Thyroid gland (tissue), 4 donors: ENCODE results near the gene NGDN. TPM values are rescaled to one million over a fixed set of nuclear protein-coding genes. Genes with fewer than 3 reads are reported as not detected.

Experiments used
- DNase-seq, 2 donors: peaks; one replicate each; pipeline ENCODE4 v3.0.0-alpha.2; 2019
- H3K27ac ChIP-seq, 3 donors: fragments of 200-600 bp; sonication (generic); 1 replicate in 2 of 3; 2 replicates in 1 of 3; pipeline ENCODE4 v1.5.1; 2016 to 2019; ENCODE audit warnings: mild to moderate bottlenecking in 1 of 3, moderate library complexity in 1 of 3
- H3K27me3 ChIP-seq: fragments of 200-600 bp; sonication (generic); one replicate; pipeline ENCODE4 v1.5.1; 2019
- H3K36me3 ChIP-seq, 2 donors: fragments of 200-600 bp; sonication (generic); one replicate each; pipeline ENCODE4 v1.5.1; 2016 to 2019
- H3K4me1 ChIP-seq, 2 donors: fragments of 200-600 bp; sonication (generic); one replicate each; pipeline ENCODE4 v1.5.1; 2017 to 2019
- H3K4me3 ChIP-seq, 3 donors: fragments of 200-600 bp; sonication (generic); replicated peaks in 1 of 3; 1 replicate in 2 of 3; 2 replicates in 1 of 3; pipeline ENCODE4 v1.5.1; 2016; ENCODE audit warnings: mild to moderate bottlenecking in 1 of 3
- H3K9me3 ChIP-seq: fragments of 200-600 bp; sonication (generic); one replicate; pipeline ENCODE4 v1.5.1; 2017
- POLR2A ChIP-seq, 2 donors: fragments of 450-650 bp; IDR thresholded peaks; one replicate each; pipeline ENCODE4 v1.6.1; 2017; ENCODE audit warnings: antibody characterized with exemption in 2 of 2, mild to moderate bottlenecking in 2 of 2, moderate library complexity in 1 of 2
- WGBS, 2 donors: methylation state at CpG; one replicate each; pipeline ENCODE4 v1.1.5; 2017; 5-methylcytosine and 5-hydroxymethylcytosine counted together
- intact Hi-C: fragments of 100-400 bp; cut with DNase I; formaldehyde crosslinking; loops from one replicate; pipeline ENCODE4 v1.15.1; 2023
- total RNA-seq, 4 donors: library from RNA; depleted of rRNA; stranded (reverse); fragments of >200 nt; gene quantifications; one replicate each; pipeline ENCODE4 v1.2.3, GENCODE V29; 2016
- TF ChIP-seq, protein P1 (sequence below), 6 experiments: fragments of 200-600 bp in 3 of 6; fragments of 450-650 bp in 3 of 6; sonication (generic) in 3 of 6; IDR thresholded peaks; one replicate each; pipeline ENCODE4 v1.5.1; 2016 to 2019; ENCODE audit warnings: antibody characterized with exemption in 6 of 6, mild to moderate bottlenecking in 2 of 6, inconsistent platforms in 1 of 6, moderate library complexity in 1 of 6

Gene NGDN
- total RNA-seq, 4 donors from 2014 or later = 31.3 to 51.1 (median 39.7) TPM

GRCh38 chr14:23444314-23444713, 25.2 kb upstream of the NGDN start:
- Histone ChIP-seq H3K4me1 (peaks cover 23 to 24% of the 10 kb centered on the region in 2 donors), H3K4me3 (no peak overlapping the region), H3K9me3 (no peaks in the 10 kb centered on the region), H3K36me3 (no peaks in the 10 kb centered on the region), H3K27me3 (no peaks in the 10 kb centered on the region), H3K27ac (no peak overlapping the region)
- no peak for TF ChIP-seq POLR2A (IDR thresholded peaks at IDR 0.05)
- TF ChIP-seq, protein P1, sequence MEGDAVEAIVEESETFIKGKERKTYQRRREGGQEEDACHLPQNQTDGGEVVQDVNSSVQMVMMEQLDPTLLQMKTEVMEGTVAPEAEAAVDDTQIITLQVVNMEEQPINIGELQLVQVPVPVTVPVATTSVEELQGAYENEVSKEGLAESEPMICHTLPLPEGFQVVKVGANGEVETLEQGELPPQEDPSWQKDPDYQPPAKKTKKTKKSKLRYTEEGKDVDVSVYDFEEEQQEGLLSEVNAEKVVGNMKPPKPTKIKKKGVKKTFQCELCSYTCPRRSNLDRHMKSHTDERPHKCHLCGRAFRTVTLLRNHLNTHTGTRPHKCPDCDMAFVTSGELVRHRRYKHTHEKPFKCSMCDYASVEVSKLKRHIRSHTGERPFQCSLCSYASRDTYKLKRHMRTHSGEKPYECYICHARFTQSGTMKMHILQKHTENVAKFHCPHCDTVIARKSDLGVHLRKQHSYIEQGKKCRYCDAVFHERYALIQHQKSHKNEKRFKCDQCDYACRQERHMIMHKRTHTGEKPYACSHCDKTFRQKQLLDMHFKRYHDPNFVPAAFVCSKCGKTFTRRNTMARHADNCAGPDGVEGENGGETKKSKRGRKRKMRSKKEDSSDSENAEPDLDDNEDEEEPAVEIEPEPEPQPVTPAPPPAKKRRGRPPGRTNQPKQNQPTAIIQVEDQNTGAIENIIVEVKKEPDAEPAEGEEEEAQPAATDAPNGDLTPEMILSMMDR (IDR thresholded peaks at IDR 0.05) = no peak
- DNase-seq = no peak
- intact Hi-C loops = no loop called here
- WGBS, 2 donors = 78 to 82% methylated on average over 1 of the region's 1 CpG

DNA sequence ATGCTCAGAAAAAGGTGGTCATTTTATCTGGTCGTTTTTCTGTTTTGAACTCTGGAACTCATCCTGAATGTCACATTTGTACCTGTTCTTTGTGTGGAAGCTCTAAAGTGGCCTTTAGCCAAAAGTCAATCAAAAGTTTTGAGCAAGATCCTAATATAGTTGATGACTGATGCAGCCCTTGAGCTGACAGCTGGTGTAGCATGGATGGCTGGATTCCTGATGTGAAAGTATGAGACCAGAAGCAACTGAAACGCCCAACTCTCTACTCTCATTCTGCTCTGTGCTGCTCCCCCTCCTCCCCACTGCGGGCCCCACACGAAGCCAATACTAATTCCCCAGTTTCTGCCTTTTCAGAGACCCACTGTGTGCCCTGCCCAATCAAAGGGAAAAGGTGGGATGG, 23.7 kb upstream of the NGDN start:
- Histone ChIP-seq H3K4me3 (no peak overlapping the region), H3K36me3 (no peaks in the 10 kb centered on the region), H3K4me1 (peaks cover 24 to 28% of the 10 kb centered on the region in 2 donors), H3K27me3 (no peaks in the 10 kb centered on the region), H3K27ac (peak overlapping the region in 1 of 3 donors; percentile 78), H3K9me3 (no peaks in the 10 kb centered on the region)
- TF ChIP-seq, protein P1 (IDR thresholded peaks at IDR 0.05) = no peak
- no peak for TF ChIP-seq POLR2A (IDR thresholded peaks at IDR 0.05)
- intact Hi-C loops = no loop called here
- WGBS, 2 donors = 75 to 77% methylated on average over 4 of the region's 4 CpGs
- DNase-seq = no peak

GRCh38 chr14:23446291-23446851, 23.1 kb upstream of the NGDN start:
- Histone ChIP-seq H3K9me3 (no peaks in the 10 kb centered on the region), H3K36me3 (no peaks in the 10 kb centered on the region), H3K4me1 (peaks cover 24 to 28% of the 10 kb centered on the region in 2 donors), H3K4me3 (no peak overlapping the region), H3K27me3 (no peaks in the 10 kb centered on the region), H3K27ac (peak overlapping the region; percentile 78 to 89 (median 82))
- DNase-seq = no peak
- WGBS, 2 donors = 63 to 82% methylated on average over 4 of the region's 4 CpGs
- intact Hi-C loops = no loop called here
- TF ChIP-seq POLR2A (IDR thresholded peaks at IDR 0.05) = no peak
- TF ChIP-seq, protein P1 (IDR thresholded peaks at IDR 0.05) = no peak

GRCh38 chr14:23447361-23448350, 21.8 kb upstream of the NGDN start:
- WGBS, 2 donors = 62 to 66% methylated on average over 7 of the region's 7 CpGs
- Histone ChIP-seq H3K27ac (peak overlapping the region; percentile 78 to 89 (median 82)), H3K4me3 (no peak overlapping the region), H3K4me1 (peaks cover 24 to 28% of the 10 kb centered on the region in 2 donors), H3K27me3 (no peaks in the 10 kb centered on the region), H3K9me3 (no peaks in the 10 kb centered on the region), H3K36me3 (no peaks in the 10 kb centered on the region)
- peak; percentile 41 to 54 for DNase-seq
- TF ChIP-seq POLR2A (IDR thresholded peaks at IDR 0.05) = no peak
- TF ChIP-seq, protein P1 (IDR thresholded peaks at IDR 0.05) = no peak
- intact Hi-C loops = no loop called here

DNA sequence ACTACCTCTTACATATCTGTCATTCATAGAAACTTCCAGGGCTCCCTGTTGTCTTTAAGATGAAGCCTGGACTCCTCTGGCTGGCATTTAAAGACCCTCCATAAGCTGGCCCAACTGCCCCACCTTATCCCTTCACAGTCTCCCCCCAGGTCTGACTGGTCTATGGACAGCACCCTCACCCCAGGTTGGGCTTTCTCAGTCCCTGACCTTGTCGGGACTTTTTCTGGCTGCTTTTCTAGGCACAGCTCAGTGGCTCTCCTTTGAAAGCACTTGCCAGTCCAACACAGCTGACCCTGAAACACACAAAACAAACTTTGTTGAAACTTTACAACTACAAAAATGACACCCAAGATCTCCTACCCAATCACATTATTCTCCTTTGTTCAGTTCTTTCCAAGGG, 20.2 kb upstream of the NGDN start:
- intact Hi-C loops = no loop called here
- Histone ChIP-seq H3K4me1 (peaks cover 24 to 28% of the 10 kb centered on the region in 2 donors), H3K27ac (peak overlapping the region; percentile 78 to 89 (median 82)), H3K4me3 (no peak overlapping the region), H3K9me3 (no peaks in the 10 kb centered on the region), H3K36me3 (no peaks in the 10 kb centered on the region), H3K27me3 (no peaks in the 10 kb centered on the region)
- DNase-seq = peak; percentile 37 to 52
- 29 to 44% methylated on average over 1 of the region's 1 CpG for WGBS, 2 donors
- TF ChIP-seq, protein P1 (IDR thresholded peaks at IDR 0.05) = no peak
- TF ChIP-seq POLR2A (IDR thresholded peaks at IDR 0.05) = peak in 1 of 2 donors; percentile 29
